MM.1S (cell line): ENCODE results near the gene PLXND1.
A peak's percentile ranks its signal among the peaks of the same experiment; 100 is the strongest.

Experiments
- EZH2 ChIP-seq: fragments of 300-600 bp; sonication (generic); optimal IDR thresholded peaks from 2 replicates; pipeline ENCODE3; 2017; ENCODE audit warnings: low read depth, mild to moderate bottlenecking, antibody characterized with exemption, low read length, mixed read lengths
- EZH2phosphoT487 ChIP-seq: fragments of 300-600 bp; sonication (generic); IDR thresholded peaks from 2 replicates; pipeline ENCODE4 v1.6.1; 2018; ENCODE audit warnings: antibody characterized with exemption, low read length
- TF ChIP-seq, protein P1 (sequence below): fragments of 300-600 bp; sonication (generic); IDR thresholded peaks from 2 replicates; pipeline ENCODE4 v1.5.1; 2016; ENCODE audit warnings: antibody characterized with exemption, low read length, mixed read lengths

DNA sequence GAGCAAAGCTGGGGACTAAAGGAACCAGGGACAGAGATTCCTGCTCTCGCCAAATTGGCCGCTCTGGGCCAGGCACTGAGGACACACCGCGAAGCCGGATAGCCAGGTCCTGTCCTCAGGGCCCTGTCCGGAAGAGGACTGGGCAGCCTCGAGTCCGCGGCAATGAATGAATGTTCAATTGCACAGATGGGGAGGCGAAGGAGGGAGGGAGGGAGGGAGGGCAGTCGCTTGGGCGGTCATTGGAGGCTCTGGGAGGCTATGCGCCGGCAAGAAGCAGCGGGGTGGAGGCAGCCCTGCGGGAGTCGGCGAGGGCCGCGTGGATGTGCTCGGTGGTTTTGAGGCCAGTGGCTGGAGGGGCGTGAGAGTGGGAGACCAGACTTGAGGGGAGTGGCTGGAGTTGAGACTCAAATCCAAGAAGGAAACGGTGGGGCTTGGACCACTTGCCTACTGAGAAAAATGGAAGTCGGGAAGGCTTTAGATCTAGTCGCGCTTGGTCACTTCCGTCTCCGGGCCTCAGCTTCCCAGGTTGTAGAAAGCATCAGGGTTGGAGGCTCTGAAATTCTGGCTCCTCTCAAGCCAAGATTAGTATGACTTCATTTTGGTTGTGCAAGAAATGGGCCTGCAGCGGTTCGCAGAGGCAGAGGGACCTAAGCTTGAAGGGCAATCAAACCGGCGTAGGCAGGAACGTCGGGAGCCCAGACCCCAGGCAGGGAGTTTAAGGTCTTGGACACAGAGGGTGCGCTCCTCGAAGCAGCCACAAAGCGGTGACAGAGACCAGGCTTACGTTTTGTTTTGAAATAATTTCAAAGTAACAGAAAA is 21.1 kb upstream of the PLXND1 start:
- TF ChIP-seq EZH2phosphoT487, result no peak
- TF ChIP-seq, protein P1, sequence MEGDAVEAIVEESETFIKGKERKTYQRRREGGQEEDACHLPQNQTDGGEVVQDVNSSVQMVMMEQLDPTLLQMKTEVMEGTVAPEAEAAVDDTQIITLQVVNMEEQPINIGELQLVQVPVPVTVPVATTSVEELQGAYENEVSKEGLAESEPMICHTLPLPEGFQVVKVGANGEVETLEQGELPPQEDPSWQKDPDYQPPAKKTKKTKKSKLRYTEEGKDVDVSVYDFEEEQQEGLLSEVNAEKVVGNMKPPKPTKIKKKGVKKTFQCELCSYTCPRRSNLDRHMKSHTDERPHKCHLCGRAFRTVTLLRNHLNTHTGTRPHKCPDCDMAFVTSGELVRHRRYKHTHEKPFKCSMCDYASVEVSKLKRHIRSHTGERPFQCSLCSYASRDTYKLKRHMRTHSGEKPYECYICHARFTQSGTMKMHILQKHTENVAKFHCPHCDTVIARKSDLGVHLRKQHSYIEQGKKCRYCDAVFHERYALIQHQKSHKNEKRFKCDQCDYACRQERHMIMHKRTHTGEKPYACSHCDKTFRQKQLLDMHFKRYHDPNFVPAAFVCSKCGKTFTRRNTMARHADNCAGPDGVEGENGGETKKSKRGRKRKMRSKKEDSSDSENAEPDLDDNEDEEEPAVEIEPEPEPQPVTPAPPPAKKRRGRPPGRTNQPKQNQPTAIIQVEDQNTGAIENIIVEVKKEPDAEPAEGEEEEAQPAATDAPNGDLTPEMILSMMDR, result peak; percentile 84
- TF ChIP-seq EZH2, result no peak
